Heart left ventricle (tissue), 13 donors: ENCODE data around the gene C3.

Experiments
- POLR2A ChIP-seq, 2 donors: fragments of 450-650 bp; IDR thresholded peaks; one replicate each; pipeline ENCODE4 v1.6.1; 2017; ENCODE audit warnings: antibody characterized with exemption in 2 of 2, mild to moderate bottlenecking in 2 of 2, moderate library complexity in 2 of 2
- TF ChIP-seq, protein P1 (sequence below), 12 donors: fragments of 200-600 bp; sonication (generic) in 4 of 12; IDR thresholded peaks; one replicate each; pipeline versions ENCODE4 v1.5.0 to v1.8.0; 2018 to 2022; ENCODE audit warnings: antibody characterized with exemption in 12 of 12, mild to moderate bottlenecking in 5 of 12
- donor health status: ischemic (EF 13 %, LVEDD 7.1; RV severe dilation, severe dysfunction).
- donor health status: DM: no; HTN: yes; CAD: no.
- donor health status: DM: no; HTN: no; CAD: no.
- donor health status: ischemic (EF 25% LVEDD 6.9; RV normal size, moderate dysfunction).
- donor health status: ischemic (EF 25% LVEDD 5.7; RV mildly dilated, moderate dysfunction).
- donor health status: ischemic (EF 35%, LVEDD 5.7; RV mildly dilated, moderate dysfunction).
- donor health status: nonischemic (EF 11% LVEDD 7.7; RV severe dilation, severe dysfunction).
- donor health status: DM: yes; HTN: yes; CAD: no.
- donor health status: PGD.
- donor health status: ischemic (EF 29% LVEDD 5.4; RV normal size, mild dysfunction).
- donor health status: nonischemic (EF 23%, LVEDD 6.1; RV moderate dilation, normal function).

DNA sequence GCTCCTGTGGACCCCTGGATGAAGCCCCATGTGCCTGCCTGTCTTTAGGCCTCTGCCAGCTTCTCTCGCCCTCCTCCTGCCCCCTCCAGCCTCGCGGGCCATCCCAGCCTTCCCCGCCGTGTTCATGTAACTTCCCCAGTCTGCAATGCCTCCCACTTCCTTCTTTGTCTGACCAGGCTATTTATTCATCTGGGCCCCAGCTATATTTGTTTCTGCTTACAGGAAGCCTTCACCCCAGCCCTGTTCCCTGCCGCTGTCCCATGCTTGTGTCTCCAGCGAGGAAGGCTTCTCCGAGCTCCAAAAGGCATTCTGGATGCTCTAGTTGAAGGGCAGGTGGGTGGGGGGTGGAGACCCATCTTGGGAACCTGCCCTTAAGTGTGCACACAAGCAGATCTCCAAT is 7.9 kb upstream of the C3 start:
- TF ChIP-seq, protein P1, sequence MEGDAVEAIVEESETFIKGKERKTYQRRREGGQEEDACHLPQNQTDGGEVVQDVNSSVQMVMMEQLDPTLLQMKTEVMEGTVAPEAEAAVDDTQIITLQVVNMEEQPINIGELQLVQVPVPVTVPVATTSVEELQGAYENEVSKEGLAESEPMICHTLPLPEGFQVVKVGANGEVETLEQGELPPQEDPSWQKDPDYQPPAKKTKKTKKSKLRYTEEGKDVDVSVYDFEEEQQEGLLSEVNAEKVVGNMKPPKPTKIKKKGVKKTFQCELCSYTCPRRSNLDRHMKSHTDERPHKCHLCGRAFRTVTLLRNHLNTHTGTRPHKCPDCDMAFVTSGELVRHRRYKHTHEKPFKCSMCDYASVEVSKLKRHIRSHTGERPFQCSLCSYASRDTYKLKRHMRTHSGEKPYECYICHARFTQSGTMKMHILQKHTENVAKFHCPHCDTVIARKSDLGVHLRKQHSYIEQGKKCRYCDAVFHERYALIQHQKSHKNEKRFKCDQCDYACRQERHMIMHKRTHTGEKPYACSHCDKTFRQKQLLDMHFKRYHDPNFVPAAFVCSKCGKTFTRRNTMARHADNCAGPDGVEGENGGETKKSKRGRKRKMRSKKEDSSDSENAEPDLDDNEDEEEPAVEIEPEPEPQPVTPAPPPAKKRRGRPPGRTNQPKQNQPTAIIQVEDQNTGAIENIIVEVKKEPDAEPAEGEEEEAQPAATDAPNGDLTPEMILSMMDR (IDR thresholded peaks at IDR 0.05) = no peak
- no peak for TF ChIP-seq POLR2A (IDR thresholded peaks at IDR 0.05)
